HUES6 (cell line): Measurements from ENCODE around the gene MGME1.

Experiments used
- H3K27ac ChIP-seq: 2 replicates; pipeline ENCODE4 v1.7.0; 2013; ENCODE audit warnings: low read depth, mild to moderate bottlenecking, low read length, inconsistent platforms
- H3K27me3 ChIP-seq: 2 replicates; pipeline ENCODE4 v1.6.1; 2013; ENCODE audit warnings: low read length; ENCODE audit not compliant: control insufficient read depth, insufficient read depth
- H3K36me3 ChIP-seq: 2 replicates; pipeline ENCODE4 v1.6.1; 2013; ENCODE audit warnings: low read length; ENCODE audit not compliant: control insufficient read depth, insufficient read depth
- H3K4me1 ChIP-seq: 2 replicates; pipeline ENCODE4 v1.6.1; 2013; ENCODE audit warnings: low read length; ENCODE audit not compliant: control insufficient read depth, insufficient read depth
- H3K4me3 ChIP-seq: 2 replicates; pipeline ENCODE4 v1.5.1; 2013; ENCODE audit warnings: low read depth, low read length
- H3K9ac ChIP-seq: one replicate; pipeline ENCODE4 v1.6.1; 2013; ENCODE audit warnings: mild to moderate bottlenecking, low read length
- H3K9me3 ChIP-seq: 2 replicates; pipeline ENCODE4 v1.6.1; 2013; ENCODE audit warnings: low read depth, low read length; ENCODE audit not compliant: control insufficient read depth, insufficient read depth

MGME1 gene

DNA sequence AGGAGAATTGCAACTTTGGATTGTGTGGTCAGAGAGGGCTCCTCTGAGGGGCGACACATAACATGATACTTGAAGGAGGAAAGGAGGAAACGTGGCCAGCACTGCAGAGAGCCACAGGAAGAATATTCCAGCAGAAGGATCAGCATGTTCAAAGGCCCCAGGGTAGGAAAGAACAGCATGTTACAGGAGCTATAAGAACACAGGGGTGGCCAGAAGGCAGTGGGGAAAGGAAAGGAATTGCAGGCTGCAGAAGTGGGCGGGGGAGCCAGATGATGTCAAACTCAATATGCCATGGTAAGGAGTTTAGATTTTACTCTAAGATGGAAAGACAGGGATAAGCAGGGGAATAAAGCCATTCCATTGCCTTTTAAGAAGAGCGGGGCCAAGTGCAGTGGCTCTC lies 30.7 kb downstream of the MGME1 start:
- Histone ChIP-seq H3K9ac (no peak overlapping the region), H3K4me3 (no peak overlapping the region), H3K27ac (no peak overlapping the region), H3K27me3 (no peaks in the 10 kb centered on the region), H3K4me1 (peaks cover 17% of the 10 kb centered on the region; the same call in 1 of the 2 replicates), H3K36me3 (no peaks in the 10 kb centered on the region), H3K9me3 (no peaks in the 10 kb centered on the region)

- Histone ChIP-seq H3K9me3 (no peaks in the 10 kb centered on the region), H3K27ac (no peak overlapping the region), H3K36me3 (no peaks in the 10 kb centered on the region), H3K9ac (no peak overlapping the region), H3K4me3 (no peak overlapping the region), H3K4me1 (peaks cover 22% of the 10 kb centered on the region; the same call in 1 of the 2 replicates), H3K27me3 (no peaks in the 10 kb centered on the region)
These were observed 32.5 kb downstream of the MGME1 start for GRCh38 chr20:18001131-18001921.

- no peaks in the 10 kb centered on the region for H3K36me3 ChIP-seq
- no peak overlapping the region for H3K27ac ChIP-seq
- no peak overlapping the region for H3K4me3 ChIP-seq
- H3K4me1 ChIP-seq = peaks cover 20% of the 10 kb centered on the region; the same call in 1 of the 2 replicates
- H3K27me3 ChIP-seq = no peaks in the 10 kb centered on the region
- H3K9ac ChIP-seq = no peak overlapping the region
- no peaks in the 10 kb centered on the region for H3K9me3 ChIP-seq
These were observed 35.1 kb downstream of the MGME1 start for GRCh38 chr20:18003897-18004296.

DNA sequence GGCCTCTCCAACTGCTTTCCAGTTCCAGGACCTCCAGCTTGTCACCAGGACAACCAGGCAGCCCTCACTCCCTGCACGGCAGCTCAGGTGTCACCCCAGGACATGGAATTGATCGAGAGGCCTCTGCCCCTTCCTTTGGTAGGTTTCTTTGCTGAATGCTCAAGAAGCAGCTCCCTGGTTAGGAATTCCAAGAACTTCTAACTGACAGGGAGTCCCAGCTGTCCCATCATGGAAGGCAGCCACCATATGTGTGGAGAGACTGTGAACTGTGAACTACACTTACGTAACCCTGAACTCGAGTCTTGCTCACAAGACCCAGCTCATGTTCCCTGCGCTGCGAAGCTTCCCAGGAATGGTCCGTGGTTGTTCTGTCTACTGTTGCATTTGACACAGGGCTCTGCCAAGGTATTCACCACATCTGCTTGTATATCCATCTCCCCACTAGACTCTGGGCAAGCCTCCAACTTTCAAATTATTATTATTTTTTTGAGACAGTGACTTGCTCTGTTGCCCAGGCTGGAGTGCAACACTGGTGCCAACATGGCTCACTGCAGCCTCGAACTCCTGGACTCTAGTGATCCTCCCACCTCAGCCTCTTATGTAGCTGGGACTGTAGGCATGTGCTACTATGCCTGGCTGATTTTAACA lies 35.7 kb downstream of the MGME1 start:
- H3K4me3 ChIP-seq = no peak overlapping the region
- no peak overlapping the region for H3K9ac ChIP-seq
- no peak overlapping the region for H3K27ac ChIP-seq
- no peaks in the 10 kb centered on the region for H3K9me3 ChIP-seq
- no peaks in the 10 kb centered on the region for H3K27me3 ChIP-seq
- no peaks in the 10 kb centered on the region for H3K36me3 ChIP-seq
- peaks cover 20% of the 10 kb centered on the region; the same call in 1 of the 2 replicates for H3K4me1 ChIP-seq

GRCh38 chr20:18005170-18005989 lies 36.6 kb downstream of the MGME1 start:
- Histone ChIP-seq H3K27ac (no peak overlapping the region), H3K4me1 (peaks cover 20% of the 10 kb centered on the region; the same call in 1 of the 2 replicates), H3K9me3 (no peaks in the 10 kb centered on the region), H3K4me3 (no peak overlapping the region), H3K9ac (no peak overlapping the region), H3K27me3 (no peaks in the 10 kb centered on the region), H3K36me3 (no peaks in the 10 kb centered on the region)

DNA sequence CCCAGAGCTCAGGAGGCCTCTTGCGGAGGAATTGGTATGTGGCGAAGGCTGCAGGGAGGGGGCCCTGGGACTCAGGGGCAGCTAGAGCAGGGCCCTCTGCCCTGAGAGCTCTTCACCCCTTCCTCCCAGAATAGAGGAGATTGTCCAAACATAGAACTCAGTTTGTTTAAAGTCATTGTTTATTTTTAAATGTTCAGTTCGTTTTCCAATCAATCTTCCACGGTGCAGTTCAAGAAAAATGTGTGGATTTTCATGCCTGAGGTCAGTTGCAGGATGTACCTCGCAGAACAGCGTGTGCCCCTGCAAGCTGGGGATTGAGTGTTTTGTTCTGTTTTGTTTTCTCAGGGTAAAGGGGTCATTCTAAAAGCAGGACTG lies 37.2 kb downstream of the MGME1 start:
- H3K9me3 ChIP-seq = no peaks in the 10 kb centered on the region
- no peak overlapping the region for H3K9ac ChIP-seq
- no peaks in the 10 kb centered on the region for H3K36me3 ChIP-seq
- no peaks in the 10 kb centered on the region for H3K27me3 ChIP-seq
- no peak overlapping the region for H3K27ac ChIP-seq
- H3K4me1 ChIP-seq = peaks cover 20% of the 10 kb centered on the region; the same call in 1 of the 2 replicates
- no peak overlapping the region for H3K4me3 ChIP-seq

- Histone ChIP-seq H3K9me3 (no peaks in the 10 kb centered on the region), H3K9ac (no peak overlapping the region), H3K36me3 (no peaks in the 10 kb centered on the region), H3K4me1 (peaks cover 17% of the 10 kb centered on the region; the same call in 1 of the 2 replicates), H3K27ac (no peak overlapping the region), H3K4me3 (no peak overlapping the region), H3K27me3 (no peaks in the 10 kb centered on the region)
These were observed 37.9 kb downstream of the MGME1 start for GRCh38 chr20:18006684-18007083.

DNA sequence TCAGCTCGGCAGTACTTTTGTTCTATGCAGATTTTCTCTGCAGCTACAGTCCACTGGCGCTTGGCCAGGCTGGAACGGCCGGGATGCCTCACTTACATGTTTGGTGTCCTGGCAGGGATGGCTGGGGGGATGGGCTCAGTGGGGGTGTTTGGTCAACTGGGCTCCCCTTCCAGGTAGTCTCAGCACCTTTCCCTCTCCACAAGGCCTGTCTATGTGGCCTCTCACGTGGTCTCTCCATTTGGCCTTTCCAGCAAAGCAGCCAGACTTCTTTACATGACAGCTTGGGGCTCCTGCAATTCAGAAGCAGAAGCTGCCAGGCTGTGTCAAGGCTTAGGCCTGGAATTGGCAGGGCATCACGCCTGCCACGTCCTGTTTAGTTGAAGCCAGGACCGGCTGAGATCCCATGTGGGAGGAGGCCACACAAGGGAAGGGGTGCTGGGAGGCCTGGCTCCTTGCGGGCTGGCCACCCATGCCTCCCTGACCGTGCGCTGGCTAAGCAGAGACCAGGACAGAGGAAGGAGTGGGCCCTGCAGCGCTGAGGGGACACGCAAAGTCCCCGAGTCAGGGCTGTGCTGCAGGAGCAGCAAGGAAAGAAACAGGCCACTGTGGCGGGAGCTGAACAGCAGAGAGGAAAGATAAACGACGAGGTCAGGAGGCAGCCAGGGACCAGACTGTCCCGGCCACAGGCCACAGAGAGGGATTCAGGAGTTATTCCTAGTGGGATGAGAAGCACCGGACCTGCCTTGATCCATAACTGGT lies 38.9 kb downstream of the MGME1 start:
- Histone ChIP-seq H3K36me3 (no peaks in the 10 kb centered on the region), H3K4me1 (peaks cover 15% of the 10 kb centered on the region; the same call in 1 of the 2 replicates), H3K9ac (no peak overlapping the region), H3K9me3 (no peaks in the 10 kb centered on the region), H3K27me3 (no peaks in the 10 kb centered on the region), H3K4me3 (no peak overlapping the region), H3K27ac (no peak overlapping the region)

DNA sequence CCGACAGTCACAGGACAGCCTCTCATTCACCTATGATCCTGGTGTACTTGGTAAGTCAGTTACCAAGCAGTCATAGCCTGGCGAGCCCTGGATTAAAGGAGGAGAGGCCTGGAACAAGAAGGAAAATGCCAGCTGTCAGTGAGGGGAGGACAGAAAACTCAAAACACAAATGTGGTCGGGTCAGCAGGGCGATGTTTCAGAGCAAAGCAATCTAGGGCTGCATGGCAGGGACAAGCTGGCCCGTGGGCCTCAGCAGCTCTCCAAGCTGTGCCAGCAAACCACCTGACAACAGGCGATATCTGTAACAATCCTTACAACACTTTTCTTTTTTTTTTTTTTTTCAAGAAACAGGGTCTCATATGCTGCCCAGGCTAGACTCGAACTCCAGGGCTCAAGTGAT lies 40.3 kb downstream of the MGME1 start:
- no peak overlapping the region for H3K4me3 ChIP-seq
- no peaks in the 10 kb centered on the region for H3K9me3 ChIP-seq
- no peak overlapping the region for H3K9ac ChIP-seq
- H3K27me3 ChIP-seq = no peaks in the 10 kb centered on the region
- H3K36me3 ChIP-seq = no peaks in the 10 kb centered on the region
- peaks cover 12% of the 10 kb centered on the region; the same call in 1 of the 2 replicates for H3K4me1 ChIP-seq
- H3K27ac ChIP-seq = no peak overlapping the region

DNA sequence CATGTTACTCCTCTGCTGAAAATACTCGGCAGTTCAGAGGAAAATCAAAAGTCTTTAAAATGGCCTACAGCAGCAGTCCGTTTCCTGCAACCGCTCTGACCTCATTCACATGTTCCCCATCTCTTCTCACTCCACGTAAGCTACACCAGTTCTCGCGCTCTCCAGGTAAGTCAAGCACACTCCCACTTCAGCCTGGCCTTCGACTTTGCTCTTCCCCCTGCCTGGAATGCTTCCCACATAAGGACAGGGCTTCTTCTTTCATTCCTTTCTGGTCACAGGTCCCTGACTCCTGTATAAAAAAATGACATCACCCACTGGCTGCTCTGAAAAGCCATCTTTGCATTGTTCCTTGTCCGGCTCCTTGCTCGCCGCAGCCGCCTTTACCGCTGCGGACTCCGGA lies 42.7 kb downstream of the MGME1 start:
- Histone ChIP-seq H3K4me1 (0 out of 2 replicates have a peak, but pooled peaks cover 4% of the 10 kb centered on the region), H3K9ac (no peak overlapping the region), H3K4me3 (no peak overlapping the region), H3K9me3 (no peaks in the 10 kb centered on the region), H3K27me3 (no peaks in the 10 kb centered on the region), H3K36me3 (no peaks in the 10 kb centered on the region), H3K27ac (no peak overlapping the region)
